Loucy (cell line): ENCODE results near the gene DZIP1L.
A peak's percentile ranks its signal among the peaks of the same experiment; 100 is the strongest.
"Not testable (repeated sequence)": the region's sequence is repeated elsewhere in the genome, so short reads cannot be mapped to it uniquely, and the experiment has no call there.

ENCODE experiments used
- H2AFZ ChIP-seq: fragments of 200-600 bp; sonication (generic); 2 replicates; pipeline ENCODE4 v1.6.0; 2016; ENCODE audit warnings: antibody characterized with exemption, mild to moderate bottlenecking, low read length, moderate library complexity
- H3F3A ChIP-seq: fragments of 200-600 bp; 2 replicates; pipeline ENCODE4 v1.6.0; 2016; ENCODE audit warnings: antibody characterized with exemption, low read depth, mild to moderate bottlenecking
- H3K27me3 ChIP-seq: fragments of 200-600 bp; sonication (generic); 2 replicates; pipeline ENCODE4 v1.6.1; 2014; ENCODE audit warnings: low read length, mild to moderate bottlenecking; ENCODE audit not compliant: insufficient read depth, poor library complexity, severe bottlenecking
- H3K36me3 ChIP-seq: fragments of 200-600 bp; sonication (generic); 2 replicates; pipeline ENCODE4 v1.6.1; 2016; ENCODE audit warnings: low read length; ENCODE audit not compliant: insufficient read depth
- H3K4me1 ChIP-seq: fragments of 200-600 bp; sonication (generic); 2 replicates; pipeline ENCODE4 v1.5.1; 2014; ENCODE audit warnings: low read length, mild to moderate bottlenecking; ENCODE audit not compliant: insufficient read depth, poor library complexity, severe bottlenecking
- H3K4me2 ChIP-seq: fragments of 200-600 bp; sonication (generic); 2 replicates; pipeline ENCODE4 v1.6.0; 2014; ENCODE audit warnings: antibody characterized with exemption, low read length, low read depth, mild to moderate bottlenecking; ENCODE audit not compliant: poor library complexity, severe bottlenecking
- H3K4me3 ChIP-seq: fragments of 200-600 bp; sonication (generic); 2 replicates; pipeline ENCODE4 v1.5.1; 2014; ENCODE audit warnings: low read length, mild to moderate bottlenecking, mixed read lengths; ENCODE audit not compliant: poor library complexity, severe bottlenecking
- H3K79me2 ChIP-seq: fragments of 200-600 bp; sonication (generic); 2 replicates; pipeline ENCODE4 v1.6.1; 2014; ENCODE audit warnings: low read length; ENCODE audit not compliant: insufficient read depth
- H3K9ac ChIP-seq: fragments of 200-600 bp; sonication (generic); 2 replicates; pipeline ENCODE4 v1.6.0; 2014; ENCODE audit warnings: mild to moderate bottlenecking, low read depth, low read length, moderate library complexity; ENCODE audit not compliant: poor library complexity, severe bottlenecking
- H3K9me2 ChIP-seq: fragments of 200-600 bp; sonication (generic); replicated peaks from 2 replicates; pipeline ENCODE4 v1.6.1; 2016; ENCODE audit warnings: low read depth, low read length, mixed read lengths
- H3K9me3 ChIP-seq: fragments of 200-600 bp; sonication (generic); 2 replicates; pipeline ENCODE4 v1.6.1; 2014; ENCODE audit warnings: mild to moderate bottlenecking, antibody characterized with exemption, low read length, low read depth; ENCODE audit not compliant: insufficient read depth
- H4K20me1 ChIP-seq: fragments of 200-600 bp; sonication (generic); 2 replicates; pipeline ENCODE4 v1.6.0; 2014; ENCODE audit warnings: antibody characterized with exemption, low read length, mild to moderate bottlenecking; ENCODE audit not compliant: insufficient read depth, poor library complexity, severe bottlenecking
- CTCF ChIP-seq: fragments of 200-600 bp; sonication (generic); conservative IDR thresholded peaks from 2 replicates; pipeline ENCODE4 v1.5.1; 2014; ENCODE audit warnings: mild to moderate bottlenecking, antibody characterized with exemption, low read length
- EZH2phosphoT487 ChIP-seq: fragments of 200-600 bp; IDR thresholded peaks from 2 replicates; pipeline ENCODE4 v1.6.1; 2018; ENCODE audit warnings: antibody characterized with exemption, mild to moderate bottlenecking, moderate library complexity, borderline replicate concordance

The DZIP1L gene

GRCh38 chr3:138154534-138154933 lies 39.1 kb upstream of the DZIP1L start:
- Histone ChIP-seq H3K4me2 (no peak overlapping the region), H3F3A (no peaks in the 10 kb centered on the region), H3K4me3 (no peak overlapping the region), H3K9ac (no peak overlapping the region), H3K27me3 (no peaks in the 10 kb centered on the region), H3K9me3 (no peaks in the 10 kb centered on the region), H3K9me2 (no peaks in the 10 kb centered on the region), H3K36me3 (no peaks in the 10 kb centered on the region), H3K4me1 (no peaks in the 10 kb centered on the region), H3K79me2 (no peaks in the 10 kb centered on the region), H4K20me1 (no peaks in the 10 kb centered on the region), H2AFZ (no peak overlapping the region)
- TF ChIP-seq CTCF (no peak), EZH2phosphoT487 (no peak)

DNA sequence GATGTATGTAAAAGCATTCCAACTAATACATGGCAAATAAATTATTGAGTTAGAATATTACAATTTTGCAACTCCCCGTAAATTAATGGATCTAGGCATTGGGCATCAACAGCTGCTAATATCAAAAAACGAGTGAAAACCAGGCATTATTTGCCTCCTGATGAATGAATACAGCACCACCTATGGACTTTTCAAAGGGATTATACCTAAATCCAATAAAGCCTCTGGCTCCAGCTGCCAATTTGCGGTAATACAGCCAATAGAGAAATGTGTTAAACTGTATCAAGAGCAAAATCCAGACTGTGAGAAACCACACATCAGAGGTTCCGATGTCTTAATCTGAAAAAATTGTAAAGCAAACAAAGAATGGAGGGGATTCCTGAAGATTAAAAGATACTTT lies 33.1 kb upstream of the DZIP1L start:
- TF ChIP-seq CTCF (no peak), EZH2phosphoT487 (no peak)
- Histone ChIP-seq H3K4me2 (no peak overlapping the region), H3K9me2 (no peaks in the 10 kb centered on the region), H3K9ac (no peak overlapping the region), H4K20me1 (no peaks in the 10 kb centered on the region), H3K4me3 (no peak overlapping the region), H3K4me1 (no peaks in the 10 kb centered on the region), H3F3A (no peaks in the 10 kb centered on the region), H3K36me3 (no peaks in the 10 kb centered on the region), H3K79me2 (no peaks in the 10 kb centered on the region), H3K9me3 (no peaks in the 10 kb centered on the region), H2AFZ (no peak overlapping the region), H3K27me3 (no peaks in the 10 kb centered on the region)

GRCh38 chr3:138142181-138142580 lies 26.8 kb upstream of the DZIP1L start:
- not testable (repeated sequence) for H3K9me2 ChIP-seq, H2AFZ ChIP-seq, H3K9ac ChIP-seq, H3K36me3 ChIP-seq, H3K4me2 ChIP-seq, H3K4me3 ChIP-seq, H4K20me1 ChIP-seq, H3F3A ChIP-seq, H3K9me3 ChIP-seq, H3K27me3 ChIP-seq, H3K79me2 ChIP-seq
- peaks cover 13% of the 10 kb centered on the region for H3K4me1 ChIP-seq

DNA sequence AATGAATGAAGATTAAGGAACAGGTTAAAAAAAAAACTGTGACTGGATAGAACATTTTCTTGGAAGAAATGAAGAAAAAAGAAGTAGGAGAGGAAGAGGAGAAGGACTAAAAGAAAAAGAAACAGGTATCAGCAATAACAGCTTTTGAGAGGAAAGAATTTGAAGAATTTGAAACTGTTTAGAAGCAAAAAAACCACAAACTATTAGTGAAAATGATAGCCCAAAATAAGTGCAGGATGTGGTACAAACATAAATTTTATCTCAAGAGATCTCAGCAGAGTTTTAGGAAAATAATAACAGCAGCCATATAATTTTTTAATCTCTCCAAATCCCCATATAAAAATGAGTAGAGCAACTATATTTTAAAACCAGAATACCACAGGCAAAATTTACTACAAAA lies 25.5 kb upstream of the DZIP1L start:
- H3K9me3 ChIP-seq, result no peaks in the 10 kb centered on the region
- H3F3A ChIP-seq, result no peaks in the 10 kb centered on the region
- no peak overlapping the region for H2AFZ ChIP-seq
- no peaks in the 10 kb centered on the region for H3K36me3 ChIP-seq
- no peaks in the 10 kb centered on the region for H4K20me1 ChIP-seq
- H3K4me2 ChIP-seq, result peak overlapping the region; percentile 35
- H3K9me2 ChIP-seq, result no peaks in the 10 kb centered on the region
- peak overlapping the region; percentile 4 for H3K9ac ChIP-seq
- TF ChIP-seq EZH2phosphoT487 (no peak), CTCF (no peak)
- no peak overlapping the region for H3K4me3 ChIP-seq
- no peaks in the 10 kb centered on the region for H3K27me3 ChIP-seq
- H3K4me1 ChIP-seq, result peaks cover 20% of the 10 kb centered on the region
- no peaks in the 10 kb centered on the region for H3K79me2 ChIP-seq
